HG03432 (cell line): ENCODE results near the gene DIAPH2.
"Not testable (repeated sequence)": the region's sequence is repeated elsewhere in the genome, so short reads cannot be mapped to it uniquely, and the experiment has no call there.

Source experiments
- ATAC-seq: cut with Tn5 transposase; IDR thresholded peaks from one replicate; pipeline ENCODE4 v1.9.1; 2021; ENCODE audit warnings: mild to moderate bottlenecking, moderate library complexity; ENCODE audit not compliant: unreplicated experiment

DIAPH2 gene

DNA sequence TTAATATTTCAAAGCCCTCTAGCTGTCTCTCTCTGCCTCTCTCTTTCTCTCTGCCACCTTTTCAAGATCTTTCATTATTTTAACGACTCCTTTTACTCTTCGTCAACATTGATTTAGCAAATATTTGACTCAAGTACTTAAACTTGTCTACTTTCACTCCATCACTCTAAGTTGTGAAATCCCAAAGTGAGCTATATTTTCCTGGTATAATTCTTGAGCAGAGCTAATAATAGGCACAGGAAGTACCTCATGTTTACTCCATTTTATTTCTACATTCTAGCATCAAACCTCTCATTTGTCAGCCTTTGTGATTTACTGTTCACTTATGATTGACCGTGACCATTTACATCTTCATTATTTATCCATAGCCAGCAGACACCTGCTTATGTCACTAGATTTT, 681.6 kb downstream of the DIAPH2 start:
- ATAC-seq, result no peak

DNA sequence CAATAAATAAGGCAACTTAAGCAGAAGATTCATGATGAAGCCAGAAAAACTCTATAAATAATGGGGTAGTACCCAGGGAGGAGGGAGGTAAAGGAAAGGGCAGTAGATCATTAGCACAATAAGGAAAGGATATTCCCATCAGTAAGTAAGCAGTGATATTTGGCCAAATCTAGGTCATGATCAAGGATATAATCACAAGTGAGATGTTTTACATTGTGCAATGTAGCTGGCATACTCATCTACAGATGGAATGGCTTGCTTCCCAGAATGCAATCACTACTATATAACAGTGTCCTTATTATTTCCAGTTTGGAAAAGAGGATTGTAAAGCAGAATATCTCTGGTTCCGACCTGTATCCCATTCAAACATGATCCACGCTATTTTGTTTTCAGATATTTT, 682.5 kb downstream of the DIAPH2 start:
- no peak for ATAC-seq

DNA sequence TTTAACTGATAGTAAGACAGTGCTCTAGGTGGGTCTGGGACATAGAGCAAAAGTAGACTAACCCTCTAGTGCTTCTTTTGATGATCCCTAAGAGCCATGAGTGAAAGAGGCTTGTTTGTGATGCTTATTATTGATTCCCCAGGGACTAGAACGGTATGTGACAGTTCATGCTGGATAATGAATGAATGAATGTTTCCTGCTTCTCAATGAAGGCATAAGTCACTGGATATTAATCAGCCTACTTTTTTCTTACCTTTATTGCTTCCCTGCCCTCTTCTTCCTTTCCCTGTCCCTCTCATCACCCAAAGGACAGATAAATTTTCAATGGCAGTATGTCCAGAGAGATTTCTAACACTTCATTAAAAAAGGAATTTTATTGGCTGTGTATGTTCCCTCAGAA, 685.3 kb downstream of the DIAPH2 start:
- no peak for ATAC-seq

DNA sequence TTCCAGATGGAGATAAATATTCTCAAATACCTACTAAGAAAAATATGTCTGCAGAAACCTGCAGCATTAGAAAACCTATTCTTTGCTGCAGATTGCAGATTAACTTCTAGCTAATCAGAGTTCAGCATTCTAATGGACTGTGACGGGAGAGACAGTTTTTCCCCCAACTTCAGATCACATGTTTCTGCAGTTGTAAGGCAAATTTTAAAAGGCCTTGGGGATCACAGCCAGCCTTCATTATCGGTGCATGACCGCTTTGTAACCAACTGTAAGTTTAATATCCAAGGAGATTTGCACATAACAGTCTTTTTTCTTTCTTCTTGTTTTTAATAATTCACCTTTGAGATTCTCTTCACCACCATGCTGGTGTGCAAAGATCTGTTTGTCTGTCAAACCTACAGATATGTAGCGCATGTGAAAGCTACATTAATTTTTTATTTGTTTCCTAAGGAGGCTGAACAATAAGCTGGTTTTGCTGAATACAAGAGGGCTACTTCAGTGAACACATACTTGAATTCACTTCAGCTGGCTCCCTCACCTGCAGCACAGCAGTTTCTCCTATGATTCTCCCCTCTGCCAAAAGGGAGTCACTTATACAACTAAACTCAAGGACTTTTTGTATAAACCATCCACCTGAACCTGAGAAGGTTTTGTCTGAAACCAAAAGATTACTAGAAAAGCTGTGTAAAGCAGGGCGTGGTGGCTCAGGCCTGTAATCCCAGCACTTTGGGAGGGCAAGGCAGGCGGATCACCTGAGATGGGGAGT, 687.5 kb downstream of the DIAPH2 start:
- ATAC-seq, result no peak

DNA sequence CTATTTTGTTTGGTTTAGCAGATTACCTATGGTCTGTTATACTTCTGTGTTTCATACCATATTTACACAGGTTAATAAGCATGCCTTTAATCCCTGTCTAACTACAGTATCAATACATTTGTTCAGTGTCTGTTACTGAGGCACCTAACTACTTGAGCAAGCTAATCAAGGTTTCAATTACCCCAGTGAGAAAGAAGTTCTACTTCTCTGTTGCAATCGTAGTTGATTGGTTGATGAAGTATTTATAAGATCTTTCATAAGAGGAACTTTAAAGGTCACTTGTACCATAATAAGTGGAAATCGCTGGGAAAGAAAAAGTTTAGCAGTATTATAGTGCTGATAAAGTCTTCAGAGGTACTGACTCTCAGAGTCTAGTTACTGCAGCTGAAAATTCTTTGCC, 689.6 kb downstream of the DIAPH2 start:
- ATAC-seq, result no peak

DNA sequence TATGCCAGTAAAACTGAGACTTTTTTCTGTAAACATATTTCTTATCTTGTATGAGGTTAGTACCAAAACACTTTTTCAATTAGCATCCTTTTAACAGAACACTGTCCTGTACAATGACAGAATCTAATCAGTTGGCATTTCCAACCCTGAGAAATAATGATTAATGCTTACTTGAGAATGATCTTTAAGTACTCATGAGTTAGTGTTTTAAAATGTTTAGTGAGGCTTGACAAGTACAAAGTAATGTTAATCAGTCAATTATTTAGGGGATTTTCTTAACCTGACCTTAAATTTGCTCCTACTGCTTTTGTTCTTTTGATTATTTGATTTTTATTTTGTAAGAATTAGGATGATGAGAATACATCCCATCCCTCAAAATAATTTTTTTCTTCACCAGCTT, 695.6 kb downstream of the DIAPH2 start:
- no peak for ATAC-seq

DNA sequence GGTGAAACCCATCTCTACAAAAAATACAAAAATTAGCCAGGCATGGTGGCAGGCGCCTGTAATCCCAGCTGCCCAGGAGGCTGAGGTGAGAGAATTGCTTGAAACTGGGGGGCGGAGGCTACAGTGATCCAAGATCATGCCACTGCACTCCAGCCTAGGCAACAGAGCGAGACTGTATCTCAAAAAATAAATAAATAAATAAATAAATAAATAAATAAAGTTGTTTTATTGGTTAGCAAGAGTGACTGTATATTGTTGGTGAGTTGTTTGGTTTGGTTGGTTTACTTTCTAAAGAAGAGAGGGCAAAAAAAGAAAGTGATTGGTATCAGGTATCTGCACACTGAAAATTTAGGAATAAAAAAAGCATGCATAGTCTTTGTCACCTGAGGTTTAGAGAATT, 700.0 kb downstream of the DIAPH2 start:
- ATAC-seq, result no peak

DNA sequence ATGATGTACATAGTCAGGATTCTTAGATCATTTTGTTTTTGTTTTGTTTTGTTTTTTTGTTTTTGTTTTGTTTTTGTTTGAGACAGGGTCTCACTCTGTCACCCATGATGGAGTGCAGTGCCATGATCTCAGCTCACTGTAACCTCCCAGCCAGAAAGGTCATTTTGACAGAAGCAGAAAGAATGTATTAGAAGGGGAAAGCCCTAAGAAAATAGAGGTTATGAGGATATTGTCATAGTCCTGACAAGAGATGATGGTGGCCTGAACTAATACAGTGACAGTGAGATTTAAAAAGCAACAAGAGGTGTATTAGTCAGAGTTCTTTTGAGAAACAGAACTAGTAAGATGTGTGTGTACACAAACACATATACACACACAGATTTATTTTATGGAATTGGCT, 702.4 kb downstream of the DIAPH2 start:
- ATAC-seq, result no peak

DNA sequence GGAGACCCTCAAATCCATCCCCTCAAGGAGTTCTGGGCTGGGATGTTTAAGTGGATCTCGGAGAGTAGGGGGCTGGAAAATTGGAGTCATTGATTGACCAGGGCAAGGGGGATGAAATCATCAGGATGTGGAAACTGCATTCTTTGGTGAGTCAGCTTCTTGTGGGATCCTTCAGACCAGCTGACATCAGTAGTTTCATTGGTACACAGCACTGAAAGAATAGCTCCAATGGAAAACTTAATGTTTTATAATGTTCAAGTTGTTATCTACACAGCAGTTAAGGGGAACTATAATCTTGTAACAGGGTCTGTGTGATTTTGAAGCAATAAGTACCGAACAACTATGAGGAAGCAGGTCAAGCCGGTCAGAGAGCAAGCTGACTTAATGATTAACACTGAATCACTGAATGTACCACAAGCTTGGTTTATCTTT, 705.1 kb downstream of the DIAPH2 start:
- ATAC-seq, result no peak

DNA sequence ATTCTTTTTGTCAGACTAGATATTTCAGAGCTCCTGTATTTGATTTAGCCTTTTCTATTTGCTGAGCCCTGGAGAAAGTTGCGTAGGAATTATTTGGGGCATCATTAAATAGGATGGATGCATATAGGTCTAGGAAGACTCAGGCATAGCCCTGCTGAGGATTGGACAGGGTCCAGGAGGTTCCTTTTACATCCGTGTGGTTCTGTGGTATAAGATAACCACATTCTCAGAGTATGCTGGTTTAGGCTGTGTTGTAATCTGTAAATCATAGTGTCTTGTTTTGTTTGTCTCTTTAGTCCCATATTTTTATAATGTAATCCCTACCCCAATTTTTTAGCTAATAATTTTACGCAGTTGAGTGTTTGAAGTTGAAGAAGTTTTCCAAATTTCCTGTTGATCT, 712.7 kb downstream of the DIAPH2 start:
- ATAC-seq, result no peak

DNA sequence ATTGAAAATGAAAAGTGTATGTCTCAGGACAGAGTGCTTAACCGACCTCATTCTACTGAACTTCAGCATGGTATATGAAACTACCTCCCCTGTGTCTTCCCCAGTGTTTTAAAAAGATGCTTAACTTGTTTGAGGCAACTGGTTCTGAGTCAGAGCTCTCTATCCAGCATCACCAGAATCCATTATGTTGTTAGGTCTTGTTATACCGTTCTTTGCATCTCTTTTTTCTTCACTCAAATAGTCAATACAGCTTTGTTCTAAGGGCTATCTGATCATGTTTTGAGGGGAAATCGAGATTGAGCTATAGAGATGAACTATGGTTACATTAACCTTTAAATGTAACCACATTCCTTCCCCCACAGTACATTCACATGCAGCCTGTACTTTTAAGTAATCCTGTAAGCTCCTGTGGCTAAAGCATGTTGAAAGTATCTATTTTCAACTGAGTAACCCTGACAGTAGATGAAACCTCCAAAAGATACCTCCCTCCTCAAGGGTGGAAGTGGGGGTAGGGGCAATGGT, 713.4 kb downstream of the DIAPH2 start:
- ATAC-seq, result peak; percentile 62

DNA sequence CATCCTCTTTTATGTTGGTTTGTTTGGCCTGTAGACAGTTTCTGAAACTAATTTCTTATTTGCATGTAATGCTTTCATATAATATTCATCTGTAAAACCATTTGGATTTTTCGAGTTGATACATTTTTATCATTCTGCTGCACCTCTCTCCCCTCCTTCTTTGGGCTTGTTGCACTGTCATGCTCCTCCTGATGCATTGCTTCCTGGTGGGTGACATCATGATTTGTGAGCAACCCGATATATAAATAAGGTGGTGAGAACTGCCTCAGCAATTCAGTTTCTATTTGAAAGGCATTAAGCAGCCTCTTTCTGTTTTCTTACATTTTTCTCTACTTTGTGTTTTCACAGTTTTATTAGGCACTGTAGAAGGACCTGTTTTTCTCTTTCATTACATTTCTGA, 714.8 kb downstream of the DIAPH2 start:
- ATAC-seq, result peak; percentile 35

DNA sequence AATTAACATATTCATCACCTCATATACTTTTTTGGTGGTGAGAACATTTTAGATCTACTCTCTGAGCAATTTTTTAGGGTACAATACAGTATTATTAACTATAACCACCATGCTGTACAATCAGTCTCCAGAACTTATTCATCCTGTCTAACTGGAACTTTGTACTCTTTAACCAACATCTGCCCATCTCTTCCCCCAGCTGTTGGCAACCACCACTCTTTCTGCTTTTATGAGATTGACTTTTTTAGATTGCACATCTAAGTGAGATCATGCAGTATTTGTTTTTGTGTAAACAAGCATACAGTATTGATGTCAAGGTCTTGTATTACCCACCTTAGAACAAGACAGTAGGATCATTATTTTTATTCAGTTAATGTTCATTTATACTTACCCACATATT, 715.9 kb downstream of the DIAPH2 start:
- no peak for ATAC-seq

DNA sequence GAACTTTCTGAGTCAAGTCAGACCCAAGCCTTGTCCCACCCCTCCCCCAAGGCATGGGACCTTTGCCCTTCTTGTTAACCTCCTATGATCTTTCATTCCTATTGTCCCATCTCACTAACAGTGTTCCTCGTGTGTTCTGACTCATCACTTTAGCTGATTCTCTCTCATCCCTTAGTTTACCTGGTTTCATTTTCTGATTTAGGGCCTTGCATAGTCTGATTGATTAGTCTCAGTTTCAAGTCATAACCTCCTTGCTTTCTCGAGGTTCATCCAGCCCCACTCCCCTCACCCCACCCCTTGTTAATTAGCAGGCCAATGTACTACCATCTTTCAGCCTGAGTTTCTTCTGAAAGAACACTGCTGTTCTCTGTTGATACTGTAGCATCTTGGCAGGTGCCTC, 716.5 kb downstream of the DIAPH2 start:
- ATAC-seq, result peak; percentile 65

DNA sequence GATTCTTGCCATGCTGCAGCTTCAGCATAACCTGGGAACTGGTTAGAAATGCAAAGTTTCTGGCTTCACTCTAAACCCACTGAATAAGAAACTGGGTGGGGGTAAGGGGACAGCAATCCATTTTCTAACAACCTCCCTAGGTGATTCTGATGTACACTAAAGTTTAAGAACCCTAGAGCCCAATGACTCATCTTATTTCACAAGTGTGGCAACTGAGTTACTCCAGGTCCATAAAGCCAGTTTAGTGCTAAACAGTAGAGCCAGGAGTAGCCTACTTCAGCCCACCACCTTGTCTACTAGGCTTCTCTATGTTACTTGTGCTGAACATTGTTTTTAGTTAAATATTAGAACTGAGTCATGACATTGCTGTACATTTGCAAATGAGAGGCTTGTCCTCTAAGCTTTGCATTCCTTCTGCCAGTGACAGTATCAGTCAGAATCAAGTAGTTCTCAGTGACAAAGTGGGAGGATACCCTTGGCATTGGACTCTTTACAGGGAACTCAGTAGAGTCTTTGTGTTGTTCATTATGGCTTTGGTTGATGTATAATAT, 717.0 kb downstream of the DIAPH2 start:
- no peak for ATAC-seq

DNA sequence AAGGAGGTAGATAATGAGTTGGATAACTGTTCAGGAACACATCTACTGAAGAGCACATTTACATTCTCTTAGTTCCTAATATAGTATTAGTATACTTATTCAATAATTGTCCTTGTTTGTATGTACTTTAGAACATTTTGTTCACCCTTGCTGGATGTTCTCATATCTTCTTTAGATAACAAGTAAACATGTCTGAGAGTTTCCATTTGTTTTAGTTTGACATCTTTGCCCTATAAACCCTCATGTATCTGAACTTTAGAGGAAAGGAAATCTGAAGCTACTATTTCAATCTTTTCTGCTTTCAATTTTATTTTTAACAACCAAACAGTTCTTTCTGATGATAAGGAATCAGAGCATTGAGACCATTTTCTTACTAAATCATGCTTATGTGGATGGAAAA, 717.7 kb downstream of the DIAPH2 start:
- no peak for ATAC-seq

DNA sequence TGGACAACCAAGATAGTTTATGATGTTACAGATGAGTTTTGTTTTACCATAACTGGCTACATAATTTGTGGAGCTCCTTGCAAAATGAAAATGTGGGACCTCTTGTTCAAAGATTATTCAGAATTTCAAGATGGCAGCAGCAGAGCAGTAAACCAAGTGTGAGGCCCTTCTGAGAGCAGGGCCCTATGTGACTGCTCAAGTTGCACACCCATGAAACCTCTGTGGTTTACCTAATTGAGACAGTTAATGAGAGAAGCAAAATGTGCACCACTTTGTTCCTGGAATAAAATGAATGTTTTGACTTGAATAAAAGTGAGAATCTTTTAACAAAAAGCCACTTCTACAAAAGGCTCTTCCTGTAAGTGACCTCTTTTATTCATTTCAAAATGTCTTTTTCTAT, 718.3 kb downstream of the DIAPH2 start:
- ATAC-seq, result no peak

DNA sequence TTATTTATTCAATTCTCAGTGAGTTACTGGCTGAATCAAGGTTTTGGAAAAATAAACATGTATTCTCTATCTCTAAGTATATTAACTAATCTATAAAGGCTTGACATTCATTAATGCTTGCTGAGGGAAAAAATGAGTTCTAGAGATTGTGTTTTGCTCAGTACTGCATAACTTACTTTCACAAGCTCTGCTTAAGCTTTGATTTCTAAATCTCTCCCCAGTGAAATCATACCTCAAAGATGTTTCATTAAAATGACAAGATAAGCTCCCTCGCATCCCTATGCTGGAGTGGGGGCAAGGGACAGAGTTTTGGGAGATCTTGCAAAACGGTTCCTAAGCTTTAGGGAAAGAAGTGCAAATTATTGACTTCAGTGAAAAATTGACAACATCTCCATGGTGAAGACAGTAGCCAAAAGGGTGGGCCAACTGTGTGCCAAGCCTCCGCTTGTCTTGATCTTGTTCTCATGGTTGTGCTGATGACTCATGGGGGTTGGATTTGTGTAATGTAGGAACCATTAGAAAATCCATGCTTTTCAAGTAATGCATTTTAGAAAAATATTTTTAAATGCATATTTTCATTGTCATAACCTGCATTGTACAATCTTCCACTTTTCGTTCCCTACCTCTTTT, 720.5 kb downstream of the DIAPH2 start:
- ATAC-seq, result no peak

DNA sequence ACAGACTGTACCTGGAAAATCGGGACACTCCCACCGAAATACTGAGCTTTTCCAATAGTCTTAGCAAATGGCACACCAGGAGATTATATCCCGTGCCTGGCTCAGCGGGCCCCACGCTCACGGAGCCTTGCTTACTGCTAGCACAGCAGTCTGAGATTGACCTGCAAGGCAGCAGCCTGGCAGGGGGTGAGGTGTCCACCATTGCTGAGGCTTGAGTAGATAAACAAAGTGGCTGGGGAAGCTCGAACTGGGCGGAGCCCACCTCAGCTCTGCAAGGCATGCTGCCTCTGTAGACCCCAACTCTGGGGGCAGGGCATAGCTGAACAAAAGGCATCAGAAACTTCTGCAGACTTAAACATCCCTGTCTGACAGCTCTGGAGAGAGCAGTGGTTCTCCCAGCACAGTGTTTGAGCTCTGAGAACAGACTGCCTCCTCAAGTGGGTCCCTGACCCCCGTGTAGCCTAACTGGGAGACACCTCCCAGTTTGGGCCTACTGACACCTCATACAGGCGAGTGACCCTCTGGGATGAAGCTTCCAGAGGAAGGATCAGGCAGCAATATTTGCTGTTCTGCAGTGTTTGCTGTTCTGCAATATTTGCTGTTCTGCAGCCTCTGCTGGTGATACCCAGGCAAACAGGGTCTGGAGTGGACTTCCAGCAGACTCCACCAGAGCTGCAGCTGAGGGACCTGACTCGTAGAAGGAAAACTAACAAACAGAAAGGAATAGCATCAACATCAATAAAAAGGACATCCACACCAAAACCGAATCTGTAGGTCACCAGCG, 725.2 kb downstream of the DIAPH2 start:
- ATAC-seq, result not testable (repeated sequence)

DNA sequence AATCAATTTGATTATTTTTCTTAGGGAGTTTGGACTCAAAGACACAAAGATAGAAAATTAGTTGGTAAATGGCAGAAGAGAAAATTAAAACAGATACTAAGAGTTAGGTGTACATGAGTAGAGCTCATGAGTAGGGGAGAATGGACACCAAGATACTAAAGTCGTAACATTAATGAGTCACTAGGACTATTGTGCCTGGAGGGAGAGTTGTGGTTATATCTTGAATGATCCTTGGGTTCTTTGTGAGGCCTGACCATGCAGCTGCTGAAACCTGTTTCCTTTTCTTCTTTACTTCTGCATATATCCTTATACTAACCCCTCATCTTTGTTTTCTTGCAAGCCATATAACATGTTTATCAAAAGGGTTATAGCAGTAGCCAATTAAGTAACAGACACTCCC, 731.8 kb downstream of the DIAPH2 start:
- ATAC-seq, result no peak

DNA sequence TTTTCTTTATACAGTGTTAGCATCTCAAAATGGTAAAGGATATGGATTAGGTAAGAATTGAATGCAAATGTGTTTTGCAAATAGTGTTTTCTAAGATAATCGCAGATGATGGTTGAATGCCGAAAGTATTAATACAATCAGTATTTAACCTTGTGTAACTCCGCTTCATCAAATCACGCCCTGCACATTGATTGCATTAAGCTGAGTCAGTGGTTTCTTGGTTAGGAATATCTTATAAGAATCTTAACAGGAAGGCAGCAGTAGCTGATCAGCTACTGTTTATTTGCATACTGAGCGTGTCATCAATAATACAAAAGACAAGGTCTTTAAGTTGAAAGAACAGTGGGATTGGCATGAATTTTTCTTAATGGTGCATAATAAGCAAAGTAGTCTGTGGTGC, 744.5 kb downstream of the DIAPH2 start:
- ATAC-seq, result no peak
